OCI-LY1 (cell line): ENCODE measurements around the gene GABRA4.

Source experiments
- CTCF ChIP-seq: fragments of 200-600 bp; sonication (generic), shearing (Covaris generic); IDR thresholded peaks from 2 replicates; pipeline ENCODE4 v1.5.1; 2017; ENCODE audit warnings: mild to moderate bottlenecking, antibody characterized with exemption, low read length, moderate library complexity, mixed read lengths
- EZH2 ChIP-seq: fragments of 200-600 bp; sonication (generic), shearing (Covaris generic); IDR thresholded peaks from 2 replicates; pipeline ENCODE4 v1.8.0; 2017; ENCODE audit warnings: borderline replicate concordance, mixed run types, mild to moderate bottlenecking, antibody characterized with exemption, low read length, moderate library complexity, mixed read lengths

- no peak for TF ChIP-seq CTCF
- TF ChIP-seq EZH2, result no peak
These were observed 46.4 kb downstream of the GABRA4 start for GRCh38 chr4:46946919-46947536.
